ENCODE results near the gene EMILIN3.
"Not testable (repeated sequence)": the region's sequence is repeated elsewhere in the genome, so short reads cannot be mapped to it uniquely, and the experiment has no call there.

EMILIN3 gene

DNA sequence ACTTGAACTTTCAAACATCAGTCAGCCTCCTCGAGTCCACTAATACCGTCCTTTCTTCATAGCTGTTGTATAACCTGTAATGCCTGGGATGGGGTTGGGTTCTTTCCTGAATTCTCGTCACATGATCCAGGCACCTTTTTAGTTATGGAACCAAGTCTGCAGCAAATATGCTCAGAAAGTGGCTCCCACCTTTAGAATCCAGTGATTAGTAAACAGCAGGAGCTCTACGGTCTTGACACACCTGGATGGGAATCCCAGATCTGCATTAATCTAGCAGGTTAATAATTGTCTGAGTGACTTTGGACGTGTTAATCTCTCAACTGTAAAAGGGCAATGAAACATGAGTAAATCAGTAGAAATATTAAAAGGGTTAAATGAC is 48.4 kb downstream of the EMILIN3 start:
- no peak for DNase-seq (ENCODE audit: low spot score)

DNA sequence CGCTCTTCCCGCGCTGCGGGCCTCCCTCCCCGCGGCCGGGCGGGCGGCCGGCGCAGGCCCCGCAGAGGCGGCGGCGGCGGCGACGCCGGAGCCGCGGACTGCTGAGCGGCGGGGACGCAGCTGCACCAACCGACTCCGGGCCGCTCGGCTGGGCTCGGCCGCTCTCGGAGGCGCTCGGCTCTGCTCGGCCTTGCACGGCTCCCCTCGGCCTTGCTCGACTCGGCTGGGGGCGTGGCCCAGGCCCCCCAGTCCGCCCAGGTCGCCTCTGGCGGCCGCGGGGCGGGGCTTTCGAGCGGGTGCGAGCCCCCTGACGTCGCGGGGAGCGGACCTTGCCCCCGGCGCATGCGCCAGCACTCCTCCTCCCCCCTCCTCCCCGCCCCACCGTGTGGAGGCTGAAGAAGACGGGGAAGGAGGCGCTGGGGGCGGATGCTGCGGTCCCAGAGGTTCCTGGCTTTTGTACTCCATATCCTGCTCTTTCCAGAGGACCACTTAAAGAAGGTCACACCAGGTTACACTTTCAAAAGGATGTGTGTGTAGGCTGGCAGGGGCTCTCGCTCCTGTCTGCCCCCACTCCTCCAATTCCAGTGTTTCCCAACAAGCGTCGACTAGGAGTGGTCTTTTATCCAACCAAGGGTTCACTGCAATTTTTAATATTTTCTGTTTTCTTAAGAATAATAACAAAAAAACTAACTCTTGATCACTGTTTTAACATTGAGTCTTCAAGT is 48.9 kb downstream of the EMILIN3 start, which contains the start of gene ZHX3:
ZHX3 (minus strand) TSS at position 186 of the 725 bp plus-strand sequence. CDS start 112,815 bp downstream, outside the sequence.
- peak; percentile 96 for DNase-seq (ENCODE audit: low spot score)

DNA sequence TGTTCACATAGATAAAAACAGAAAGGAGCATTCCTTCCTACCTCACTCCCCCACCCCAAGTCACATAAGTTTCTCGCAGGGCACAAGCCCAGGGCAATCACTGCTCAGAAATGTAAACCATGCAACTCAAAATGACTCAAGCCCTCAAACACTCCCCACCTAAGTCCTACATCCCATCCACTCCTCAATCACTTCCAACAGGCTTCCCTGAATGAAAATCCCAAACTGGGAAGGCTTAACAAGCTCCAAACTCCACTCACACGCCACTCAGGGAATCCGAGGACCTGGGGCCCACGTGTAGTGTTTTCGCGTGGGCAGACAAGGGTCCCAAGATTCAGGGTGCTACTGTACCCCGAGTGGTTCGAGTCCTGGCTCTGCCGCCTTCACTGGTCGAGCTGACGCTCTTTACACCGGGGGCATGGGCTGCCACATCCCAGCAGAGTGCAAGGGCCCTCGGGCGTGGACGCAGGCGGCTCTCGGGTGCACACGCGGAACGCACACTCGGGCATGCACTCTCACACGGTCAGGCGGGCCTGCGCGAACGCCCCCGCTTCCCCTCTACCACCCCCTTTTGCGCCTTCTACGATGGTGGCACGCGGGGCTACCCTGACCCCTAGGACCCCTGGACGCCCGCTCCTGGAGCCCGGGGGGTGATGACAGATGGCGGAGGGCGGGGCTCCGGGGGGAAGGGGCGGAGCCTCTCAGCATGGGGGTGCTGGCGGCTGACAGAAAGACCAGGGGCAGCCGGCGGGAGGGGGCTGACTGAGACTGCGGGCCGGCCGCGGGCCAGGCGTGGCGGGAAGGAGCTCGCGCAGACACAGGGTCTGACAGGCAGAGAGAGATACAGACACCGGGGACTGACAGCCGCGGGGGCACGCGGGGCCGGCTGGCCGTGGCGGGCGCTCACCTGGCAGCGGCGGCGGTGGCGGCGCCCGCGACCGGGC is 49.7 kb downstream of the EMILIN3 start:
- DNase-seq (ENCODE audit: low spot score): peak; percentile 74

- no peak for DNase-seq (ENCODE audit: low spot score)
Measured at GRCh38 chr20:41316051-41316450, 50.6 kb downstream of the EMILIN3 start.

DNA sequence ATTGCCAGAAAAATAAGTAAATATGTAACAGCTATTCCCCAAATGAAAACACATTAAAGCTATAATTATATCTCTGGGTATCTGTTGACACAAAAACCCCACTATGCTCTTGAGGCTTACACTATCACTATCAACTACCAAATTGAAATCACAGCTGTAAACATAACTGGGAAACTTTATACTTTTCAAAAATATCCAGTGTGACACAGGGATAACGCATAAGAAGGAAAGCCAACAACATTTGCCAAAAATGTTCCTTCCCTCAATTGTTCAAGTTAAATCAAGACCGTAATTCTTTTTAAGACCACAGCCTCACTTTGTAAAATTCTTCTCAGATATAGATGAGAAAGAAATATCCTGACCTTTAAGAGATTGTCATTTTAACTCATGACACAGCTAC is 52.2 kb downstream of the EMILIN3 start:
- DNase-seq (ENCODE audit: low spot score): no peak

- not testable (repeated sequence) for DNase-seq (ENCODE audit: low spot score)
Measured at GRCh38 chr20:41312009-41312408, 54.6 kb downstream of the EMILIN3 start.
